Measurements from ENCODE around the gene FNTB.

DNA sequence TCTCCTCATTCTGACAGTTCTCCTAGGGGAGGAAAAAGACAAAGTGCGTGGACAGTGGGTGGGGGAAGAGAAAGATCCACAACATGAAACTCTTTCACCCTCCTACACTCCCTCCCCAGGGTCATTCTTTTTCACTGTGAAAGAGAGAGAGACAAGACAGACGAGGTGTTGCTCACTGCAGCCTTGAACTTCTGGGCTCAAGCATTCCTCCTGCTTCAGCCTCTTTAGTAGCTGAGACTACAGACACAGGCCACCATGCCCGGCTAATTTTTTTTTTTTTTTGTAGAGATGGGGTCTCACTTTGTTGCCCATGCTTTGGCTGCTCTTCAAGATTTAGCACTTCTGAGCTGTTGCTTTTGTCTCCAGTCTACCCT is 46.9 kb upstream of the FNTB start:
- TF ChIP-seq, protein P1, sequence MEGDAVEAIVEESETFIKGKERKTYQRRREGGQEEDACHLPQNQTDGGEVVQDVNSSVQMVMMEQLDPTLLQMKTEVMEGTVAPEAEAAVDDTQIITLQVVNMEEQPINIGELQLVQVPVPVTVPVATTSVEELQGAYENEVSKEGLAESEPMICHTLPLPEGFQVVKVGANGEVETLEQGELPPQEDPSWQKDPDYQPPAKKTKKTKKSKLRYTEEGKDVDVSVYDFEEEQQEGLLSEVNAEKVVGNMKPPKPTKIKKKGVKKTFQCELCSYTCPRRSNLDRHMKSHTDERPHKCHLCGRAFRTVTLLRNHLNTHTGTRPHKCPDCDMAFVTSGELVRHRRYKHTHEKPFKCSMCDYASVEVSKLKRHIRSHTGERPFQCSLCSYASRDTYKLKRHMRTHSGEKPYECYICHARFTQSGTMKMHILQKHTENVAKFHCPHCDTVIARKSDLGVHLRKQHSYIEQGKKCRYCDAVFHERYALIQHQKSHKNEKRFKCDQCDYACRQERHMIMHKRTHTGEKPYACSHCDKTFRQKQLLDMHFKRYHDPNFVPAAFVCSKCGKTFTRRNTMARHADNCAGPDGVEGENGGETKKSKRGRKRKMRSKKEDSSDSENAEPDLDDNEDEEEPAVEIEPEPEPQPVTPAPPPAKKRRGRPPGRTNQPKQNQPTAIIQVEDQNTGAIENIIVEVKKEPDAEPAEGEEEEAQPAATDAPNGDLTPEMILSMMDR (IDR thresholded peaks at IDR 0.05), result no peak
- TF ChIP-seq POLR2A (IDR thresholded peaks at IDR 0.05), result no peak
